WI38 (cell line): ENCODE data around the gene ACACA.

Source experiments
- H3K4me3 ChIP-seq: 2 replicates; pipeline ENCODE4 v1.5.1; 2011; ENCODE audit warnings: low read depth, mild to moderate bottlenecking, control low read depth, low read length
- TF ChIP-seq, protein P1 (sequence below): IDR thresholded peaks from 2 replicates; pipeline ENCODE4 v1.5.1; 2012; ENCODE audit warnings: low read depth, mild to moderate bottlenecking, control low read depth, low read length

Gene ACACA

DNA sequence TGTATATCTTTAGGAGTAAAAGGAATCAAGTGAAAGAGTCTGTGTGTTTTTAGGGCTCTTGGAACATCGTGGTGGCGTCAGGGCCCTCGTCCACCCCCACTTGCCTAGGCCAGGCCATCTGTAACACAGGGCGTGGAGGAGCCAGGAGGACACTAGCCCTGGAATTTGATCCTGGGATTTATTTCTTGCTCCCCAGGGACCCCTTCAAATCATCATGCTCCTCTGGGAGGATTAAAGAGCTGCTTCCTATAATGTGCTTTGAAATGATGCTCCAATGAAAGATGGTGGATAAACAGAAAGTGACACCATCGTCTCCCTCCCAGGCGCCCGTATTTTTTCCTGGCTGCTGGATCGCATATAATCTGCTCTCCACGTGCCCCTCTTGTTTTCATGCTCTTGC lies 344.6 kb downstream of the ACACA start:
- no peak overlapping the region for H3K4me3 ChIP-seq
- TF ChIP-seq, protein P1, sequence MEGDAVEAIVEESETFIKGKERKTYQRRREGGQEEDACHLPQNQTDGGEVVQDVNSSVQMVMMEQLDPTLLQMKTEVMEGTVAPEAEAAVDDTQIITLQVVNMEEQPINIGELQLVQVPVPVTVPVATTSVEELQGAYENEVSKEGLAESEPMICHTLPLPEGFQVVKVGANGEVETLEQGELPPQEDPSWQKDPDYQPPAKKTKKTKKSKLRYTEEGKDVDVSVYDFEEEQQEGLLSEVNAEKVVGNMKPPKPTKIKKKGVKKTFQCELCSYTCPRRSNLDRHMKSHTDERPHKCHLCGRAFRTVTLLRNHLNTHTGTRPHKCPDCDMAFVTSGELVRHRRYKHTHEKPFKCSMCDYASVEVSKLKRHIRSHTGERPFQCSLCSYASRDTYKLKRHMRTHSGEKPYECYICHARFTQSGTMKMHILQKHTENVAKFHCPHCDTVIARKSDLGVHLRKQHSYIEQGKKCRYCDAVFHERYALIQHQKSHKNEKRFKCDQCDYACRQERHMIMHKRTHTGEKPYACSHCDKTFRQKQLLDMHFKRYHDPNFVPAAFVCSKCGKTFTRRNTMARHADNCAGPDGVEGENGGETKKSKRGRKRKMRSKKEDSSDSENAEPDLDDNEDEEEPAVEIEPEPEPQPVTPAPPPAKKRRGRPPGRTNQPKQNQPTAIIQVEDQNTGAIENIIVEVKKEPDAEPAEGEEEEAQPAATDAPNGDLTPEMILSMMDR = no peak

- TF ChIP-seq, protein P1 = no peak
- no peak overlapping the region for H3K4me3 ChIP-seq
Observed at GRCh38 chr17:37060928-37061327, 345.7 kb downstream of the ACACA start.

DNA sequence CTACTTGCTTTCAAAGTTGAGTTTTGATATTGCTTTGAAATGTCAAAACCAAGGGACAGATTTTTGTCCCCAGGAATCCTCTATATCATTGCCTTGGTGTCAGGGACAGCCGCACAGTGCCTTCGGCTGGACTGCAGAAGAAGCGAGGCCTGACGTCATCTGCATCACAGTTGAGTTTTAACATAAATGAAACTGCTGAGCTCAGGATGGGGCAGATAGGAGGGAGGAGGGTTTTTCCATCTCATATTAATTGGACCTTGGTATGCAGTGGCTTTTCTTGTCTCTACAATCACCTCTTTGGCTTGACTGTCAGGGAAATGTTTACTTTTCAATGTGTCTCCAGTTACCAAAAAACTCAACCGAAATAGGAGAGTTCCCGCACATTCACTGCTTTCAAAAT lies 346.5 kb downstream of the ACACA start:
- no peak overlapping the region for H3K4me3 ChIP-seq
- TF ChIP-seq, protein P1 = no peak

GRCh38 chr17:37059493-37059892 lies 347.1 kb downstream of the ACACA start:
- no peak overlapping the region for H3K4me3 ChIP-seq
- TF ChIP-seq, protein P1 = no peak

DNA sequence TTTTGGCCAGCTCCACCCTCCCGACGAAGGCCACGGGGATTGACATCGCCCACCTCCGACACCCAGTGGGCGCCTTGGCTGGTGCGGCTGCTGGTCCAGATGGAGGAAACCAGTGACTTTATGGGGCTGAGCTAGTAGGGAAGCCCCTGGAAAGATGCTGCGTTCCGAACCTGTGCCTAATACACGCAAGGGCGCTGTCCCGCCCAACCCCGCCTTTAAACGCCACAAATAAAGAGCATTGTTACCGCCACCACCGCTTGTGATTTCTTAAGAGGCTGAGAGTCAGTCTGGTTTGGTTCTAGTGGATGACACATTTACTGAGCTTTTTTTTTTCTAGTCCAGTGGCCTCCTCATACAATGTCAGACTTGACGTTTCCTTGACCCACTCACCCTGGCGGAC lies 350.0 kb downstream of the ACACA start:
- TF ChIP-seq, protein P1 = no peak
- no peak overlapping the region for H3K4me3 ChIP-seq

- H3K4me3 ChIP-seq = no peak overlapping the region
Observed at GRCh38 chr17:37054894-37055293, 351.7 kb downstream of the ACACA start.

GRCh38 chr17:37052450-37052849 lies 354.2 kb downstream of the ACACA start:
- TF ChIP-seq, protein P1 = no peak
- no peak overlapping the region for H3K4me3 ChIP-seq

More at GRCh38 chr17:37054894-37055293, 351.7 kb downstream of the ACACA start:
- TF ChIP-seq, protein P1 = no peak
